K562 (cell line): ENCODE measurements around the gene UBE2R2. TPM values are rescaled to one million over a fixed set of nuclear protein-coding genes. Genes with fewer than 3 reads are reported as not detected.

ENCODE experiments used
- ATAC-seq: fragments of 200-7000 bp; cut with Tn5 transposase; 3 replicates; pipeline ENCODE4 v1.9.1; 2020; ENCODE audit warnings: moderate library complexity
- BruUV-seq: library from RNA; stranded (reverse); fragments of 400-500 nt; replicated peaks from 2 replicates; lab custom pipeline; 2021; lab: Mats Ljungman, UMichigan
- CTCF ChIA-PET: fragments of 300-600 bp; formaldehyde crosslinking; extraction: SDS; loops from one replicate; lab custom pipeline; 2021; ENCODE audit warnings: low intra/inter-chr PET ratio; lab: Yijun Ruan, JAX
- POLR2A ChIA-PET: fragments of 300-600, 350-650 bp; sonication (Branson Sonifier 250); formaldehyde crosslinking; extraction: SDS; loops from one replicate; lab custom pipeline; 2021; ENCODE audit warnings: antibody characterized with exemption, inconsistent platforms; lab: Yijun Ruan, JAX
- DNase-seq, 4 experiments: peaks; one replicate each; pipeline versions ENCODE4 v3.0.0 to v3.0.0-alpha.2; 2011 to 2018; ENCODE audit warnings: low spot score in 3 of 4, mixed read lengths in 3 of 4; ENCODE audit errors: extremely low read depth in 1 of 4
- FAIRE-seq: peaks from 2 replicates; lab custom pipeline; 2011; peaks lifted over from hg19 to GRCh38; lab: Jason Lieb, UNC
- H2AFZ ChIP-seq: 2 replicates; pipeline ENCODE4 v1.6.0; 2011; ENCODE audit warnings: low read depth, low read length, control low read depth, inconsistent platforms
- H3K27ac ChIP-seq: fragments of 200-600 bp; 3 replicates; pipeline ENCODE4 v1.8.0; 2011; ENCODE audit warnings: low read depth, mild to moderate bottlenecking, control low read depth, inconsistent platforms, low read length, moderate library complexity, mixed read lengths; ENCODE audit errors: extremely low read depth
- H3K27me3 ChIP-seq, 2 experiments: fragments of 300-600 bp in 1 of 2; 2 replicates in 1 of 2; 3 replicates in 1 of 2; pipeline versions ENCODE4 v1.6.0 to v1.8.0; 2011; ENCODE audit warnings: inconsistent platforms in 2 of 2, low read length in 2 of 2, mild to moderate bottlenecking in 1 of 2, mixed read lengths in 1 of 2, moderate library complexity in 1 of 2; ENCODE audit not compliant: control insufficient read depth in 2 of 2, insufficient read depth in 2 of 2
- H3K36me3 ChIP-seq: fragments of 300-600 bp; 3 replicates; pipeline ENCODE4 v1.8.0; 2011; ENCODE audit warnings: mild to moderate bottlenecking, low read length, inconsistent platforms; ENCODE audit not compliant: control insufficient read depth, insufficient read depth
- H3K4me1 ChIP-seq, 2 experiments: fragments of 200-600 bp in 1 of 2; replicated peaks in 1 of 2; 2 replicates in 1 of 2; 3 replicates in 1 of 2; pipeline versions ENCODE4 v1.5.1 to v1.8.0; 2011; ENCODE audit warnings: inconsistent platforms in 2 of 2, low read length in 2 of 2, mild to moderate bottlenecking in 1 of 2, mixed read lengths in 1 of 2, moderate library complexity in 1 of 2; ENCODE audit not compliant: control insufficient read depth in 2 of 2, insufficient read depth in 2 of 2
- H3K4me2 ChIP-seq: 2 replicates; pipeline ENCODE4 v1.6.1; 2011; ENCODE audit warnings: low read length, control low read depth, inconsistent platforms, mixed read lengths; ENCODE audit not compliant: insufficient read depth
- H3K4me3 ChIP-seq: fragments of 200-600 bp; sonication (generic), shearing (Covaris generic); 2 replicates; pipeline ENCODE4 v1.5.1; 2016; ENCODE audit warnings: control low read depth, inconsistent platforms
- H3K79me2 ChIP-seq: fragments of 200-600 bp; 3 replicates; pipeline ENCODE4 v1.8.0; 2011; ENCODE audit warnings: low read length, inconsistent platforms; ENCODE audit not compliant: control insufficient read depth, insufficient read depth
- H3K9ac ChIP-seq, 2 experiments: 2 replicates each; pipeline versions ENCODE4 v1.6.0 to v1.6.1; 2011; ENCODE audit warnings: low read depth in 2 of 2, low read length in 2 of 2, control low read depth in 1 of 2, inconsistent platforms in 1 of 2, mild to moderate bottlenecking in 1 of 2, mixed read lengths in 1 of 2; ENCODE audit not compliant: insufficient read depth in 1 of 2
- H3K9me1 ChIP-seq: one replicate; pipeline ENCODE4 v1.6.0; 2011; ENCODE audit warnings: inconsistent platforms, mild to moderate bottlenecking, low read length, moderate library complexity; ENCODE audit not compliant: control insufficient read depth, insufficient read depth
- H3K9me3 ChIP-seq: replicated peaks from 2 replicates; pipeline ENCODE4 v1.5.1; 2011; ENCODE audit warnings: low read depth, low read length, inconsistent platforms; ENCODE audit not compliant: control insufficient read depth, insufficient read depth
- H4K20me1 ChIP-seq: replicated peaks from 2 replicates; pipeline ENCODE4 v1.6.1; 2011; ENCODE audit warnings: low read length, inconsistent platforms, mixed read lengths; ENCODE audit not compliant: control insufficient read depth, insufficient read depth
- CC2D1A ChIP-seq: fragments of 450-650 bp; IDR thresholded peaks from 2 replicates; pipeline ENCODE4 v1.6.1; 2017; ENCODE audit warnings: mild to moderate bottlenecking
- ESRRB ChIP-seq: fragments of 250-450 bp; sonication (Bioruptor Pico); IDR thresholded peaks from 2 replicates; pipeline ENCODE4 v1.5.0; 2020; ENCODE audit warnings: mild to moderate bottlenecking, moderate library complexity, borderline replicate concordance
- ETV5 ChIP-seq: sonication (generic); formaldehyde crosslinking; IDR thresholded peaks from 2 replicates; pipeline ENCODE4 v1.4.0; 2020; ENCODE audit warnings: low read depth, mild to moderate bottlenecking, missing genetic modification reagents
- FOXJ3 ChIP-seq: sonication (generic); formaldehyde crosslinking; IDR thresholded peaks from 2 replicates; pipeline ENCODE4 v1.4.0; 2020; ENCODE audit warnings: mild to moderate bottlenecking, missing genetic modification reagents
- FUS ChIP-seq: fragments of 200-400 bp; formaldehyde crosslinking; optimal IDR thresholded peaks from 2 replicates; pipeline ENCODE3; 2017; ENCODE audit warnings: low read depth, low read length
- ILF3 ChIP-seq: fragments of 450-650 bp; IDR thresholded peaks from 2 replicates; pipeline ENCODE4 v1.6.1; 2018; ENCODE audit warnings: antibody characterized with exemption, mild to moderate bottlenecking, moderate library complexity, borderline replicate concordance
- JUNB ChIP-seq: fragments of 450-650 bp; formaldehyde crosslinking; conservative IDR thresholded peaks from 2 replicates; pipeline ENCODE4 v1.4.0; 2020; ENCODE audit warnings: mild to moderate bottlenecking
- KLF13 ChIP-seq: fragments of 450-650 bp; IDR thresholded peaks from 2 replicates; pipeline ENCODE4 v1.6.1; 2016; ENCODE audit warnings: missing genetic modification characterization, low read depth, mild to moderate bottlenecking, missing compliant biosample characterization, moderate library complexity, borderline replicate concordance
- NUFIP1 ChIP-seq: fragments of 450-650 bp; IDR thresholded peaks from 2 replicates; pipeline ENCODE4 v1.6.1; 2018; ENCODE audit not compliant: partially characterized antibody
- RBBP5 ChIP-seq: fragments of 200-600 bp; sonication (generic); IDR thresholded peaks from 2 replicates; pipeline ENCODE4 v1.6.1; 2012; ENCODE audit warnings: borderline replicate concordance, mild to moderate bottlenecking, low read length, control low read depth, inconsistent platforms; ENCODE audit not compliant: insufficient read depth, poor library complexity, severe bottlenecking
- RBM34 ChIP-seq: fragments of 200-400 bp; formaldehyde crosslinking; IDR thresholded peaks from 2 replicates; pipeline ENCODE4 v1.6.1; 2018; ENCODE audit warnings: low read length, borderline replicate concordance; ENCODE audit not compliant: insufficient read depth
- RNF219 ChIP-seq: fragments of 250-450 bp; sonication (Bioruptor Pico); IDR thresholded peaks from 2 replicates; pipeline ENCODE4 v1.5.0; 2022; ENCODE audit warnings: mild to moderate bottlenecking
- ZFP1 ChIP-seq: fragments of 450-650 bp; formaldehyde crosslinking; IDR thresholded peaks from 2 replicates; pipeline ENCODE4 v1.4.0; 2020; ENCODE audit warnings: mild to moderate bottlenecking, mixed read lengths
- ZKSCAN8 ChIP-seq: fragments of 200-800 bp; sonication (Bioruptor generic); IDR thresholded peaks from 2 replicates; pipeline ENCODE4 v1.6.1; 2016; ENCODE audit warnings: missing genetic modification characterization, missing compliant biosample characterization
- ZNF3 ChIP-seq: fragments of 250-450 bp; sonication (Bioruptor Pico); IDR thresholded peaks from 2 replicates; pipeline ENCODE4 v1.5.0; 2021; ENCODE audit warnings: mild to moderate bottlenecking, moderate library complexity
- WGBS: fragments of 100-300 bp; shearing (Covaris generic); methylation state at CpG from one replicate; pipeline ENCODE4 v1.1.6; 2016; ENCODE audit warnings: low coverage, mixed read lengths; ENCODE audit not compliant: insufficient coverage; ENCODE audit errors: missing lambda C conversion rate; 5-methylcytosine and 5-hydroxymethylcytosine counted together
- in situ Hi-C: fragments of 300-500 bp; cut with MboI; formaldehyde crosslinking; loops from 4 replicates; pipeline ENCODE4 v1.15.0; 2018; ENCODE audit warnings: inconsistent platforms, mixed read lengths
- intact Hi-C: fragments of 100-400 bp; cut with micrococcal nuclease; formaldehyde crosslinking; loops from 2 replicates; pipeline ENCODE4 v1.14.2; 2022
- polyA plus RNA-seq, 8 experiments: library from polyadenylated mRNA; depleted of rRNA in 4 of 8; stranded (reverse) in 5 of 8; unstranded in 3 of 8; fragments of >200 nt; fragmentation: Nextera tagmentation in 2 of 8; fragmentation: Illumina TruSeq in 1 of 8; extraction: Ambion mirVana in 2 of 8; extraction: Trizol in 1 of 8; gene quantifications; 2 replicates each; pipeline versions ENCODE4 v1.2.1 to v1.2.3, GENCODE V29; 2011 to 2014; ENCODE audit warnings: inconsistent platforms in 1 of 8, missing spikeins in 1 of 8
- total RNA-seq, 7 experiments: library from RNA; depleted of rRNA in 6 of 7; stranded (reverse); fragments of >200 nt in 6 of 7; fragmentation: Illumina TruSeq in 2 of 7; extraction: Trizol in 2 of 7; gene quantifications; 2 replicates each; pipeline versions ENCODE4 v1.2.1 to v1.2.3, GENCODE V29; 2011 to 2021; ENCODE audit warnings: low replicate concordance in 1 of 7

The UBE2R2 gene
- total and polyA plus RNA-seq, 9 of the 15 experiments (the other 6 are each of a cell fraction or from before 2014, with no cell fraction given): 7.8 to 26.2 (median 11.8) TPM

- peaks cover 5 to 33% of the 10 kb centered on the region in 2 experiments; a peak in 4 of 5 replicates for H3K27me3 ChIP-seq
- WGBS: 15% methylated on average over 9 of the region's 10 CpGs
- FAIRE-seq (no peak), DNase-seq (no peak), ATAC-seq (no peak)
- H3K9ac ChIP-seq: no peak overlapping the region
- no peaks in the 10 kb centered on the region for H3K9me1 ChIP-seq
- no peaks in the 10 kb centered on the region for H3K36me3 ChIP-seq
- no peak overlapping the region for H3K4me3 ChIP-seq
- no peak overlapping the region for H3K4me2 ChIP-seq
- H3K79me2 ChIP-seq: no peaks in the 10 kb centered on the region
- POLR2A ChIA-PET: no interaction called here
- H3K9me3 ChIP-seq: no peaks in the 10 kb centered on the region
- no peak overlapping the region for H2AFZ ChIP-seq
- no peak overlapping the region for H3K27ac ChIP-seq
- in situ Hi-C loops (loop anchor here (5.0 kb wide), 1 partner anchor 186 kb away; no protein-coding TSS in a partner anchor), intact Hi-C loops (no loop called here)
- CTCF ChIA-PET: no interaction called here
- no TSS peak for BruUV-seq
- H3K4me1 ChIP-seq: no peaks in the 10 kb centered on the region; a peak in 1 of 5 replicates
- H4K20me1 ChIP-seq: no peaks in the 10 kb centered on the region
- TF ChIP-seq RNF219 (CRISPR knock-in tag) (no peak), NUFIP1 (no peak), ESRRB (CRISPR knock-in tag) (no peak), CC2D1A (no peak), ZFP1 (CRISPR knock-in tag) (no peak), FOXJ3 (no peak), ETV5 (no peak), JUNB (CRISPR knock-in tag) (no peak), ILF3 (no peak), ZNF3 (CRISPR knock-in tag) (no peak), ZKSCAN8 (CRISPR knock-in tag) (no peak), FUS (no peak), RBM34 (no peak), RBBP5 (no peak), KLF13 (tag) (no peak)
Observed at GRCh38 chr9:33798545-33798944, 18.4 kb upstream of the UBE2R2 start.
